Subcutaneous adipose tissue (tissue), 4 donors: ENCODE results near the gene GALNT14. TPM values are rescaled to one million over a fixed set of nuclear protein-coding genes. Genes with fewer than 3 reads are reported as not detected.

Experiments
- total RNA-seq, 4 donors: library from RNA; depleted of rRNA; stranded (reverse); fragments of >200 nt; gene quantifications; one replicate each; pipeline ENCODE4 v1.1.0, GENCODE V29; 2016
- TF ChIP-seq, protein P1 (sequence below): fragments of 450-650 bp; IDR thresholded peaks from one replicate; pipeline ENCODE4 v1.5.1; 2016; ENCODE audit warnings: low read depth, mild to moderate bottlenecking, control low read depth, antibody characterized with exemption, moderate library complexity

GALNT14 gene
- total RNA-seq, 4 donors from 2014 or later, result 0.66 to 1.1 (median 0.90) TPM

GRCh38 chr2:30975156-30975555 is 163.1 kb downstream of the GALNT14 start:
- TF ChIP-seq, protein P1, sequence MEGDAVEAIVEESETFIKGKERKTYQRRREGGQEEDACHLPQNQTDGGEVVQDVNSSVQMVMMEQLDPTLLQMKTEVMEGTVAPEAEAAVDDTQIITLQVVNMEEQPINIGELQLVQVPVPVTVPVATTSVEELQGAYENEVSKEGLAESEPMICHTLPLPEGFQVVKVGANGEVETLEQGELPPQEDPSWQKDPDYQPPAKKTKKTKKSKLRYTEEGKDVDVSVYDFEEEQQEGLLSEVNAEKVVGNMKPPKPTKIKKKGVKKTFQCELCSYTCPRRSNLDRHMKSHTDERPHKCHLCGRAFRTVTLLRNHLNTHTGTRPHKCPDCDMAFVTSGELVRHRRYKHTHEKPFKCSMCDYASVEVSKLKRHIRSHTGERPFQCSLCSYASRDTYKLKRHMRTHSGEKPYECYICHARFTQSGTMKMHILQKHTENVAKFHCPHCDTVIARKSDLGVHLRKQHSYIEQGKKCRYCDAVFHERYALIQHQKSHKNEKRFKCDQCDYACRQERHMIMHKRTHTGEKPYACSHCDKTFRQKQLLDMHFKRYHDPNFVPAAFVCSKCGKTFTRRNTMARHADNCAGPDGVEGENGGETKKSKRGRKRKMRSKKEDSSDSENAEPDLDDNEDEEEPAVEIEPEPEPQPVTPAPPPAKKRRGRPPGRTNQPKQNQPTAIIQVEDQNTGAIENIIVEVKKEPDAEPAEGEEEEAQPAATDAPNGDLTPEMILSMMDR, result no peak

GRCh38 chr2:30974554-30974953 is 163.7 kb downstream of the GALNT14 start:
- TF ChIP-seq, protein P1, result no peak

DNA sequence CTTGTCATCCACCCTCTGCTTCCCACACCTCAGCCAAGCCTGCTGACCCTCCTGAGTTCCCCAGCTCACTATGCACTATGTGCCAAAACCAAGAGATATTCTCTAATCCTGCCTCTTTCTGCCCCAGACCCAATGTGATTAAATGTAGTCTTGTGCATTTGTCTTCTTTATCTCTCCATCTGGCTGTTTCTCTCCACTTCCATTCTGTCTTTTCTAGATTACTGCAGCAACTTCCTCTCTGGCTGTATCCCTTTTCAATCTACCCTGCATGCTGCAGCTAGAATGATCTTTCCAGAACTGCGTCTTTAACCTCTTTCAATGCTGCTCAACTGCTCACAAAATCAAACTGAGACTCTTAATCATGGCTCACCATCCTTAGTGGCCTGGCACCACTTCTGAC is 164.1 kb downstream of the GALNT14 start:
- TF ChIP-seq, protein P1, result no peak

DNA sequence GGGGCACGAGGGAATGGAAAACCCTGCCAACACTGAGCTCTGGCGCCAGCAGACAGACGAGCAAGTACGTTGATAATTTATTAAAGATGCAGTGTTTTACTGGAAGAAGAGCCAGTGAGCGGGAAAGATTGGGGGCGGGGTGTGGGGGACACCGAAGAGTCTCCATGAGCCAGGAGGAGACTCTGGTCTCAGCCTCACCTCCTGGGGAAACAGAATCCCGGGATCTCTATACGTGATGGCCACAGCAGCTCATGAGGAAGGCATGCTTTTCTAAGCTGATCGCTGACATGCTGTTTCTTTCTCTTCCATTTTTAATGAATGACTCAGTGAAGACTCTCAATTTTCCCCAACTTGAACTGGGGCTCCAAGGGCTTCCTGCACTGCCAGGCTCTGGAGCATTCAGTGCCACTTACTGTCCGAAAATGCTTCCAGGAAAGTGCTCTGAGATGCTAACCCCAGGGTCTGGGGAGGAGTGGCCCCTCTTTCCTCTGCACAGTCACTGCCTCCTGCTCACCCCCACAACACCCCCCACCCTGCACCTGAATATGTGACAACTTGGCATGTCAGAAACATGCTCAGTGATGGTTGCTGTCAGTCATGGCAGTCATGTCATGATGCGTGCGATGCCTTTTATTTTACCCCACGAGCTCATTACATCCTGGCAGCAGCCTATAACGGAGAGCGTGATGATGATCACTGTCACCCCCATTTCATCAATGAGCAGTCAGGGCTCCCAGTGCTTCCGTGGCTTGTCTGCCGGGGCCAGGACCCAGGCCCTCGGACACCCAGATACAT is 166.8 kb downstream of the GALNT14 start:
- TF ChIP-seq, protein P1, result no peak

GRCh38 chr2:30968660-30969397 is 169.4 kb downstream of the GALNT14 start:
- TF ChIP-seq, protein P1, result no peak

GRCh38 chr2:30966786-30967185 is 171.5 kb downstream of the GALNT14 start:
- TF ChIP-seq, protein P1, result no peak

DNA sequence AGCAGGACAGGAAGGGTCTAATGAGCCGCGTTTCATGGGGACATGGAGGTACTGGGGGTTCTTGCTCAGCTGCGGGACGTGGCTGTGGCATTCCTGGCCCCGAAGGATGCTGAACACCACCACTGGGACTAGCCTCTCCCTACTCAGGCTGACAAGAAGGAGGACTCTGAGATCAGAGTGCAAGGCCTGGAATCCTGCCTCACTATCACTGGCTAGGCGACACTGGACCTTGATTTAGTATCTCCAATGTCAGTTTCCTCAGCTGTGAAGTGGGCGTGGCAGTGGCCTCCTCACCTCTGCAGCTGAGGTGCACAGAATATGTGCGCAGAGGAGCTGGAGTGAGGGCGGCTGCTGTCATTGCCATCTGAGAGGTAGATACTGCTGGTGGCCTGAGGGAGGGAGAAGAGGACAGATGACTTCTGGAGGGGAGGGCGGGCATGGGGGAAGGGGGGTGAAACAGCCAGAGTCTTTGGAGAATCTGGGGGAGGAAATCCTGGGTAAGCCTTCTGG is 173.2 kb downstream of the GALNT14 start:
- TF ChIP-seq, protein P1, result no peak
